D341Med (cell line): ENCODE results near the gene NEGR1.

Source experiments
- DNase-seq: peaks from one replicate; pipeline ENCODE4 v3.0.0; 2012; ENCODE audit warnings: low spot score

NEGR1 gene

GRCh38 chr1:71850515-71850914, 431.8 kb downstream of the NEGR1 start:
- DNase-seq, result no peak

DNA sequence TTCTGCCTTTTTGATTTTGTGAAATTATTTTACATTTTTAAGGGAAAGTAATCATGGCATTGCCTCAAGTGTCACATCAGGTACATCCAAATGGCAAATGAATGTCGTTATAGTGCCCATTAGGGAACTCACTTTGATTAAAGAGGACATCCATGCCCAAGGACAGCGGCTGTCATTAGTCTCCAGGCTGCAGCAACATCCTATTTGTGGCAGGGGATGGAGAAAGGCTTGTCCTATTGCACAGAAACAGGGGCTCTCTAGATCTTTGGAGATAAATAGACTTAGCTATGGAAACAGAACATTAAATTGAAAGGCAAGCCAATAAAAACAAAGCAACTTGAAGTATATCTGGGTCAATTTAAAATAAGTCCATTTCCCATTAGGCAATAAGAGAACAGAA, 439.3 kb downstream of the NEGR1 start:
- DNase-seq, result no peak

DNA sequence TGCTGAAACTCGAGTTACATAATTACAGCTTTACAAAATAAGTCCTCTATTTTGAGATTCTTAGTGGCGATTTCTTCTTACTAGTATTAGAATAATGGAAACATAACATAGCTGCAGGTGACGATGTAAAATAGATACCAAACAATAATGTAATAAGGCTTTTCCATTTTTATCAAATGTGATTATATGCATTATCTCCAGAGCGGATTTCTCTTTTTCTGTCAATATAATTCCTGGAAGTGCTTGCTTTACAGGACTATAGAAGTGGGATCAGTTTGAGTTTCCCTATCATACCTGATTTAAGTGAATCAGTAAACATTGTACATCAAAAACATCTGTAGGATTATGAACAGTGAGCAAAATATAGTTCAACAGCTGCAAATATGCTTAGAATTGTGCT, 442.5 kb downstream of the NEGR1 start:
- no peak for DNase-seq

DNA sequence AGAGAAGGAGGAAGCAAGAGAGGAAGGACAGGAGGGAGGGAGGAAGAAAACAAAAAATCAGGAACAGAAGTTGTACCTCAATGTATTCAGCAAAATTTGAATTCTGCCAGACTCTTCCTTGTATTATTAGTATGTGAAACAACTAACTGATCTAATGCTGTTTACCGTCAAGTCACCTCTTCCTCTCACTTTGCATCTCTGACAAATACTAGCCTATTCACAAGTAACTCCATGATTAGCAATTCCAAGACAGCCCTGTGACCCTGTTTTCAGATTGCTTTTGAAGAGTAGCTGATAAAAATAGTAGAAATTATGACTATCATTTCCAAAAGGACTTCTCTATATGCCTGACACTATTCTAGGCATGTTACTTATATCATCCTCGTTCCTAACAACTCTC, 445.4 kb downstream of the NEGR1 start:
- no peak for DNase-seq

- no peak for DNase-seq
These were observed 446.9 kb downstream of the NEGR1 start for GRCh38 chr1:71835442-71835813.

DNA sequence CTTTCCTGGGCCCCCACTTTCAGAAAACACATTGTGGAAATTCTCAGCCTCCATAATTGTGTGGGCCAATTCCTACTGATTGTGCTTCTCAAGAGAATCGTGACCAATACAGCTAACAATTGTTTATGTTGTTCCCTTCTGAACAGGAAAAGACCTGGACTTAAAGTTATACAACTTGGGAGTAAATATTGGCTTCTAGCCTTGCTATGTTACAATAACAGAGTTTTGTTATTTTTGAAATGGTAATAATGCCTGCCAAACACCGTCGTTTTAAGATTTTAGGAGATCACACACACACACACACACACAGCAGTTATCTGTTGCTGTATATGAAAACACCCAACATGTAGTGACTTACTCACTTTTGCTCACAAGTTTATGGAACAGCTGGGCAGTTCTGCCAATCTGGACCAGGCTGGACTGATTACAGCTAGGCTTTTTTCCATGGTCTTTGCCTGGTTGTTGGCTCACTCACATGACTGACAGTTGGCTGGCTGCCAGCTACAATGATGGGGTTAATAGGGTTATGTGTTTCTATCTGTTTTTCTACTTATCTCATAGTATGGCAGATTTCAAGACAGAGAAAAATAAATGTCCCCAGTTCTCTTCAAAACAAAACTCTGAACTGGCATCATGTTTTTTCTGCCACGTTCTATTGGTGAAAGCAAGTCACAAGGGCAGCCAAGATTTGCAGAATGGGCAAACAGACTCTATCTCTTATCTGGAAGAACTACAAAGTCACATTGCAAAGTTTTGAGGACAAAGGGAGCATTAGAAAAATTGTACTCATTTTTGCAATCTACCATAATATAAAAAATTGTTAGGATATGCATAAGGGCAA, 447.5 kb downstream of the NEGR1 start:
- no peak for DNase-seq

DNA sequence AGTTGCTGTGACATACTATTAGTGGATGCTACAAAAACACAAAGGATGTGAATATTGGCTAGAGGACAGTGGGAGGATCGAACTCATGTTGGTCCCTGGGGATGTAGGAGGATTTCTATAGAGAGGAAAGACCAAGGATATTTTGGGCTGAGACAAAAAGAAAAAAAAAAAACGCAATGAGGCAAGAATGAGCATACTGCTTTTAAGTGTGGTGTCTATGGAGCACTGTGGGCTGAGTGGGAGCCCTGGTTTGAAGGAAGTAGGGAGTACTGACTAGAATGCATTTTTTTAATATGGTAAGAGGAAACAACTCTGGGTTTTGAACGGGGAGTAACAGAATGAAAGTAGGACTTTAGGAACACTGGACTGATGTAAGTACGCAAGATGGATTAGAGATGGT, 450.7 kb downstream of the NEGR1 start:
- DNase-seq, result no peak

- no peak for DNase-seq
These were observed 453.0 kb downstream of the NEGR1 start for GRCh38 chr1:71829346-71829745.

- no peak for DNase-seq
These were observed 453.8 kb downstream of the NEGR1 start for GRCh38 chr1:71828431-71829012.

GRCh38 chr1:71823708-71824305, 458.5 kb downstream of the NEGR1 start:
- DNase-seq, result no peak

GRCh38 chr1:71817028-71817427, 465.3 kb downstream of the NEGR1 start:
- DNase-seq, result no peak

GRCh38 chr1:71809085-71809484, 473.3 kb downstream of the NEGR1 start:
- no peak for DNase-seq

DNA sequence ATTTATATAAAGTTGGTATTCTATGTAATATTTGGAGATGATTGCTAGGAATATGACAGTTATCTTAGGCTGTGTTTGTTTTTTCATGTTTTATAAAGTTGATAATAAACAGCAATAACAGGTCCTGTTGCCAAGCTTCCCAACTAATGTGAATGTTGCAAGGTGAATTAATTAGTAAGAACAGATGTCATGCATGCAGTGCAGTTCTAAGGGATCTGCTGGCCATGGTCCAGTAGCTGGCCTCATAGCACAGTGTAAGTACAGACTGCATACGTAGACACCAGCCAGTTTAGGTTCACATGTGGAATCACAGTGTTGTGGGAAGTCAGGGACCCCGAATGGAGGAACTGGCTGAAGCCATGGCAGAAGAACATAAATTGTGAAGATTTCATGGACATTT, 478.2 kb downstream of the NEGR1 start:
- DNase-seq, result no peak

- no peak for DNase-seq
These were observed 486.3 kb downstream of the NEGR1 start for GRCh38 chr1:71796006-71796405.

- DNase-seq, result no peak
These were observed 490.1 kb downstream of the NEGR1 start for GRCh38 chr1:71792264-71792663.

DNA sequence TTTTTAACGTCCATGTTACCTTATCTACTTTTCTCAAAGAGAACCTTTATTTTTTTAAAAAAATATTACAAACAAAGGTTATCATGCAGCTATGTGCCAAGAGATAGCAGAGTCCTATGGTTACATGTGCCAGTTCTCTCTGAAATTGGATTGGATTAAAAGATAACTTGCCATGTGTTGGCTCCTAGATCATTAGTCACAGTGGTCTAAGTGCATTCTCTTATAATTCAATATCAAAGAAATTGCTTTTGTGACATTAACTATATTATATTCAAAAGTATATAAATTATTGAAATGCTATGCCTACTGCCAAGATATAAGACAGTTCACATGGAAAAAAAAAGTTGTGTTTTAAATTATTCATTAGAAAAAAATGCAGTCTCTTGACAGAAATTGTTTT, 494.2 kb downstream of the NEGR1 start:
- DNase-seq, result no peak

DNA sequence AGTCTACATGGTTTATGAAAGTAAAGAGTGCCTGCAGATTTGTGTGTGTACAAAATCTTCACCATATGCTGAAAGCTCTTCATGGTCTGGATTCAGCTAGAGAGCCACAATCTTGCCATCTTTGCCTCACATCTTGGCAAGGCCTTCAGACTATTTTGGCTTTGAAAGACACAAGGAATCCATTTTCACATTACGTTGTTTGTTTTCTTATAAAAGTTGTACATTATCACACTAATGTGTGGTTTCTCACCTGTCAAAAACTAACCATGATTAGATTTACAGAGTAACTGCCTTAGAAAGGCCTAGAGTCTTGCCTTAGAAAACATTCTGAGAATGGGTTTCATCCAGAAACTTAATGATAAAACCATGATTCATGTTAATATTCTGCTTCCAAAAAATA, 494.6 kb downstream of the NEGR1 start:
- DNase-seq, result no peak

DNA sequence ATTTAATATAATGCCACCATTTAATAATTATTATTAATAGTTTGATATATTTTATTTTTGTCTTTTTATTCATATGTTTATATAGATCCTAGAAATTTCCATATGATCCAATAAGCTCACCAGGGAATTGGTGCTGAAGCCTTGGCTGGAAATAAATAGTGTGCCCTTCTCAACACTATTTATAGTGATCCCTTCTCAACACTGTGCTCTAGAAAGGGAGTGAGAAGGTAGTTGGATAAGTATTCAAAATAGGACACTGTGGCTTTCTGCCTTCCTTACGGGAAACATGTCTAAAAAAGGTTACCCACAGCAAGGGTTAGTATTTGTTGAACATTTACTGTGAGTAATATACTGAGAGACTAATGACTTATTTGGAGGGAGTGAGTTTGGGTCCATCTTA, 496.1 kb downstream of the NEGR1 start:
- DNase-seq, result no peak

DNA sequence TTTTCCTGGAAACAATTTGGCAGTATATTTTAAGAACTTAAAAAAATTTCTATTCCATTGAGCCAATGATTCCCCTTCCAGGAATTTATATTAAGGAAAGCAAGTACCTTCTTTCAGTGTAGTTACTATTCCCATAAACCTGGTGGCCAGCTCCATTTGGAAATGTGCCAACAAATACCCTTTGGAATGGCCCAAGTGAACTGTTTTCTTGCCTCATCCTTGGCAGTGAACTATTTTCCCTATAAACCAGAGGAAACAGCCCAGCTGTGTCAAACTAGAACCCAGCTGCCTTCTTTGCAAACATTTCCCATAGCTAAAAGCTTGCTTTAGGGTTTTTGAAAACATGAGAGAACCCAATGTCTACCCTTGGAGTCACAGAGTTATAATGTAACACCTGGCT, 496.9 kb downstream of the NEGR1 start:
- no peak for DNase-seq

DNA sequence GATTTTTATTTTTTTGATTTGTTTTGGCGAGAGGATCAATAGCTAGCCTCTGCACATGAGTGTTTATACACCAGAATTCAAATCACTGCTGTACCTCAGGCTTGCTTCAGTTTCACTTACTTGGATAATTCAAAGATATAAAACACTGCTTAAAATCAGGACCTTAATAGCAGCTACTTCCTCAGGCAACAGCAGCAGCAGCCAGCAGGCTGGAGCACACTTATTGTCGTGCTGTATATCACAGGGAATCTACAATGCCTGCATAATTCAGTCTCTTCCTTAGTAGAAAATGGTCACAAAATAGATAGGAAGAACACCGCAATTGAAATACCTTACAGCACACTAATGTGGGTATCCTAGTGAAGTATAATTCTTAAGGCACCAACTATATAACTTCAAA, 497.3 kb downstream of the NEGR1 start:
- no peak for DNase-seq

DNA sequence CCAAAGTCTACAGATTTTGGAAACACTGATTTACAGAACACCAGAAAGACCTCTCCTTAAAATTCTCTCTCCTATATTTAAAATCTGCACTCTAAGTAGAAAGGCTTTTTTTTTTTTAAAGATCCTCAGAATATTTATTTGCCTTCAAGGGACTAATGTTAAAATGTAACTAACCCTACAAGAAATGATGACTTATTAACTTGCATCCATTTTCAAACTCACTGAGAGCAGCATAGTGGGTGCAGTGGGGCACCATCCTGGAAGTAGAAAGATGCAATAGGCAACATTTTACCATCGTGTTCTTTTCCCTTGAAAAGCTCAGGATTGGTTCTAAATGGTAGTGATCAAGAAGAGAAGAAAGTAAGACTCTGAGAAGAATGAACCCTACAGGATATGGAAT, 498.1 kb downstream of the NEGR1 start:
- no peak for DNase-seq

DNA sequence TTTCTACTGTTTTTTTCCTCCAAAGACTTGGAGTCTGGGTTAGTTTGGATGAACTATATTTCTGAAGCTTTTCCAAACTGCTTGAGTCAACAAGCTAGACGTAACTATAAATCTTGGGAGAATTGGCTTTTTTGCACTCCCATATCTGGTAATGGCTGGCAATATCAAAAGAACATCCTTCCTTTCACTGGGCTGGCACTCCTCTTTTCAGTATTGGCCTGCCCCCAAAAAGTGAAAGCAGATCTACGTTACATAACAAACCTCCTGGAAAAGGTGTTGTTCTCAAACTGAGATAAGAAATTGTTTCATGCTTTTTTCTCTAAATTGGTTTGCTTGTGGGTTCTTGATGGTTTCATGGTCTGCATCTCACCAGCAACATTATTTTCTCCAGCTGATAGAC, 499.3 kb downstream of the NEGR1 start:
- DNase-seq, result no peak

- no peak for DNase-seq
These were observed 500.9 kb downstream of the NEGR1 start for GRCh38 chr1:71781450-71781849.

GRCh38 chr1:71780681-71781080, 501.7 kb downstream of the NEGR1 start:
- DNase-seq, result no peak
